ENCODE results near the gene SMURF2.

The SMURF2 gene

GRCh38 chr17:64547319-64547718 is 114.8 kb downstream of the SMURF2 start:
- TF ChIP-seq, protein P1, sequence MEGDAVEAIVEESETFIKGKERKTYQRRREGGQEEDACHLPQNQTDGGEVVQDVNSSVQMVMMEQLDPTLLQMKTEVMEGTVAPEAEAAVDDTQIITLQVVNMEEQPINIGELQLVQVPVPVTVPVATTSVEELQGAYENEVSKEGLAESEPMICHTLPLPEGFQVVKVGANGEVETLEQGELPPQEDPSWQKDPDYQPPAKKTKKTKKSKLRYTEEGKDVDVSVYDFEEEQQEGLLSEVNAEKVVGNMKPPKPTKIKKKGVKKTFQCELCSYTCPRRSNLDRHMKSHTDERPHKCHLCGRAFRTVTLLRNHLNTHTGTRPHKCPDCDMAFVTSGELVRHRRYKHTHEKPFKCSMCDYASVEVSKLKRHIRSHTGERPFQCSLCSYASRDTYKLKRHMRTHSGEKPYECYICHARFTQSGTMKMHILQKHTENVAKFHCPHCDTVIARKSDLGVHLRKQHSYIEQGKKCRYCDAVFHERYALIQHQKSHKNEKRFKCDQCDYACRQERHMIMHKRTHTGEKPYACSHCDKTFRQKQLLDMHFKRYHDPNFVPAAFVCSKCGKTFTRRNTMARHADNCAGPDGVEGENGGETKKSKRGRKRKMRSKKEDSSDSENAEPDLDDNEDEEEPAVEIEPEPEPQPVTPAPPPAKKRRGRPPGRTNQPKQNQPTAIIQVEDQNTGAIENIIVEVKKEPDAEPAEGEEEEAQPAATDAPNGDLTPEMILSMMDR (IDR thresholded peaks at IDR 0.05): no peak
- Histone ChIP-seq H3K4me3 (no peak overlapping the region), H3K27ac (no peak overlapping the region)
- no peak for DNase-seq (ENCODE audit: low spot score)

- TF ChIP-seq, protein P1 (IDR thresholded peaks at IDR 0.05): no peak
- no peak for DNase-seq (ENCODE audit: low spot score)
- no peak overlapping the region for H3K4me3 ChIP-seq
- H3K27ac ChIP-seq: no peak overlapping the region
These were observed 115.4 kb downstream of the SMURF2 start for GRCh38 chr17:64546716-64547115.

DNA sequence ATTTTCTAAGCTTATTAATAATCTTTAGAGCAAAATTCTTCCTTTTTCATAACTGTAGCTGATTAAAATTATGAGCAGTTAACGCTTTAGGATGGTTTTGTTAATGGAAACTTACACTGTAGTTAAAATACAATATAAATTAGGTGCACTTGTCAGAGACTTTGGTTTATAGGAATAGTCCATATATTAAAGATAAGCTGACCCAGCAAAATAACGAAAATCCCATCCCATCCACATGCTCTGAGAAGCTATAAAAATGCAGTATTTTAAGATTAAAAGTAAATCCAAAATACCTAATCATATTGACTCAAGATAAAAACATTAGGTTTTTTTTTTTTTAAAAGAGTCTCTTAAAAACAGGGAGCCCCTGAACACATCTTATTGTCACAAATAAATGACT is 117.4 kb downstream of the SMURF2 start:
- Histone ChIP-seq H3K4me3 (no peak overlapping the region), H3K27ac (no peak overlapping the region)
- DNase-seq (ENCODE audit: low spot score): no peak
- TF ChIP-seq, protein P1 (IDR thresholded peaks at IDR 0.05): no peak

- no peak overlapping the region for H3K27ac ChIP-seq
- H3K4me3 ChIP-seq: no peak overlapping the region
- TF ChIP-seq, protein P1 (IDR thresholded peaks at IDR 0.05): no peak
- DNase-seq (ENCODE audit: low spot score): no peak
These were observed 121.9 kb downstream of the SMURF2 start for GRCh38 chr17:64540118-64540776.

- H3K4me3 ChIP-seq: no peak overlapping the region
- TF ChIP-seq, protein P1 (IDR thresholded peaks at IDR 0.05): no peak
- H3K27ac ChIP-seq: no peak overlapping the region
- DNase-seq (ENCODE audit: low spot score): no peak
These were observed 123.5 kb downstream of the SMURF2 start for GRCh38 chr17:64538508-64539130.

- DNase-seq (ENCODE audit: low spot score): no peak
- Histone ChIP-seq H3K4me3 (no peak overlapping the region), H3K27ac (no peak overlapping the region)
- TF ChIP-seq, protein P1 (IDR thresholded peaks at IDR 0.05): no peak
These were observed 124.6 kb downstream of the SMURF2 start for GRCh38 chr17:64537488-64537887.

- Histone ChIP-seq H3K4me3 (no peak overlapping the region), H3K27ac (no peak overlapping the region)
- no peak for DNase-seq (ENCODE audit: low spot score)
- TF ChIP-seq, protein P1 (IDR thresholded peaks at IDR 0.05): no peak
These were observed 125.2 kb downstream of the SMURF2 start for GRCh38 chr17:64536913-64537312.

Measured in coronary artery (tissue), 2 donors.